GM11168 (cell line): ENCODE data around the gene CDH12.
"Not testable (repeated sequence)": the region's sequence is repeated elsewhere in the genome, so short reads cannot be mapped to it uniquely, and the experiment has no call there.

Source experiments
- in situ Hi-C: fragments of 300-500 bp; cut with MboI; formaldehyde crosslinking; loops from one replicate; pipeline ENCODE4 v1.12.0; 2022; ENCODE audit warnings: low sequenced_read_pairs; ENCODE audit not compliant: unreplicated experiment

The CDH12 gene

DNA sequence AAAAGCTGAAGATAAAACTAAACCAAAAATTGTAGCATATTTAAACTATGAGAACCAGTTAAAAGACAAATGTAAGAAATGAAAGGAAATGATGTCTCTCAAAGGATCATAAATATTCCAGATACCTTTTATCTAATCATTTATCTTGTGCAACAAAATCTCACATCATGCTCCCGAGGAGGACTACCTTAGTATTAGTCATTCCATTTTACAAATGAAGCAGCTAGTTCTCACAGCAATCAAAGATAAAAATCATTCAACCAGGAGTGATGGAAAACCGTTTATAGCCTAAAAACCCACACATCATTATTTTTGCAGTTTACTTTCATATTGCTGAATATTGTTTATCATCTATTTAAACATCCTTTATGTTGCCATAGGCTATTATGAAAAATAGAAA, 190.0 kb downstream of the CDH12 start:
- in situ Hi-C loops = no loop called here

DNA sequence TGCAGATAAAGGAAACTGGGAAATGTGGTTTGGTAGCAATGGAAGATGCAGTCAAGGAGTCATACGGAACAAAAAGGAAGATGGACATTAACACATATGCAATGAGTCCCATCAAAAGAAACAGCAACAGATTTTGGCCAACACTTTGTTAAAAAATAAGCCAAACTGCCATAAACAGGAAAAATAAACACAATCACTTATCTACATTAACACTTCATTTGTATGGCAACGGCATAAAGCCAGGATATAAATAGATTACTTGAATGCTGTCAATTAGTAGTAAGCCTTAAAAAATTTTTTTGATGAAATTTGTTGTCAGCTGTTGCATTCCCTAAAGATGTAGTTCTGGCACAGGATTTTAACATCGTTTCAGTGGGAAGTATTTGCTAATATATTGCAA, 190.8 kb downstream of the CDH12 start:
- in situ Hi-C loops = no loop called here

DNA sequence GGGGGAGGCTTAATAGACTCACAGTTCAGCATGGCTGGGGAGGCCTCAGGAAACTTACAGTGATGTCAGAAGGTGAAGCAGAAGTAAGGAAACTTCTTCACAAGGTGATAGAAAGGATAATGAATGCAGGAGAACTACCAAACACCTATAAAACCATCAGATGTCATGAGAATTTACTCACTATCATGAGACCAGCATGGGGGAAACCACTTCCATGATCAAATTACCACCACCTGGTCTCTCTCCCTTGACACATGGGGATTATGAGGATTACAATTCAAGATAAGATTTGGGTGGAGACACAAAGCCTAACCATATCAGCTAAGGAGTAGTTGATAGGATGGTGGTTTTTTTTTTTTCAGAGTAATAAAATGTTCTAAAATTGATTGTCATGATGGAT, 201.8 kb downstream of the CDH12 start:
- in situ Hi-C loops = no loop called here

DNA sequence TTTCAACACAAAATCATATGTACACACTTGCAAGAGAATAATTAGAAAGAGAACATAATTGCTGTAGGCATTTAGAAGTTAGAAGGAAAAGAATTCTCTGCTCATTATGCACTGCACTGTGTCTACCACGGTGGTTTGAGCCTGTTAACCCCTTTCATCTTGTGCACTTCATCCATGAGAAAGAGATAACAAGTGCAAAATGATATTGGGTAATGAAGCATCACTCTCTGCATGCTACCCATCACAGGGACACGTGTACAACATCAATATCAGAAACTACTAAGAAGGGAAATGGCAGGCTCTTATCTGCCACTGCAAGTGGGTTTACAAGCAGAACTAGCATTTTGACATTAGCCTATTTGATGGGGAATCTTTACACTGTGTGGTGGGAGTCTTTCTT, 202.6 kb downstream of the CDH12 start:
- in situ Hi-C loops = no loop called here

DNA sequence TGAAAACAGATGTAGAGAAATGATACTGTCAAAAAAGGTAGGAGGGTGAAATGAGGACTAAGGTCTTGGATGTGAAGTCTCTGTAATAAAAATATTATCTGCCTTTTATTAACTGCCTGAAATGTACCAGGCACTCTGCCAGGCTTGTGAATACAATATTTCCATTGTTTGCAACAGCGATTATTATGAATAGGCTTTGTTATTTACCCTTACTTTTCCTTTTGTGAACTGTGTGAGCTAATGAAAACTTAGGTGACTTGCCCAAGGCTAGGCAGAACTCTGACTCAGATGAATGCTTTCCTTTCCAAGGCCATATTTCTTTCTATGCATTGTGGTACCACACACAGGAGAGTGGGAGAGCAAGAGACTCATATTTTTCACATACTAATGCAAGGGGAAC, 204.1 kb downstream of the CDH12 start:
- in situ Hi-C loops = no loop called here

DNA sequence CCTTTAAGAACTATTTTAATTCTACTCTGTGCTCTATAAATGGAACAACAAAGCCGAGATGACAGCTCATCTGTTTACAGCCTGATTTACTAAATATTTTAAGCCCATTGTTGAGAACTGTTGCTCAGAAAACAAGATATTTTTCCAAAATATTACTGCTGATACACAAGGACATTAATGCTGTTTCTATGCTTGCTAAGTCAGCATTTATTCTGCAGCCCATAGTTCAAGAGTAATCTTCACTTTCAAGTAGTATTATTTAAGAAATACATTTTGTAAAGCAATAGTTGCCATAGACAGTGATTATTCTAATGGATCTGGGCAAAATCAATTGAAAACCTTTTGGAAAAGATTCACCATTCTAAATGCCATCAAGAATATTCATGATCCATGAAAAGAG, 208.3 kb downstream of the CDH12 start:
- in situ Hi-C loops = no loop called here

DNA sequence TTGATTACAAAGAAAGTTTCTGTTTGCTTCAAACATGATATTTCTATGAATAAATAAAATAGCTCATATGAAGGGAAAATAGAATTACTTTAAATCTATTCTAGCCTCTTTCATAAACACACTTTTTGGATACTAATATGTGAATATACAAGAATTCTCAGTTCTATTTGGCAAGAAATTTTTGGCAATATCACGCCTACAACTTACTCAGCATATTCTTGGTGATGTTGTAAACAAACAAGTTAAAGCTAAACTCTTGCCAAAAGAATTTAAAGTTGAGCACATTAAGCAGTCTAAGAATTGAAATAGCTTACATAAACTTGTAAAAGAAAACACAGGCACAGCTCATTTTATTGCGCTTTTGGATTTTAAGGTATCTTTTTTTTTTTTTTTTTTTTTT, 209.8 kb downstream of the CDH12 start:
- in situ Hi-C loops = no loop called here

DNA sequence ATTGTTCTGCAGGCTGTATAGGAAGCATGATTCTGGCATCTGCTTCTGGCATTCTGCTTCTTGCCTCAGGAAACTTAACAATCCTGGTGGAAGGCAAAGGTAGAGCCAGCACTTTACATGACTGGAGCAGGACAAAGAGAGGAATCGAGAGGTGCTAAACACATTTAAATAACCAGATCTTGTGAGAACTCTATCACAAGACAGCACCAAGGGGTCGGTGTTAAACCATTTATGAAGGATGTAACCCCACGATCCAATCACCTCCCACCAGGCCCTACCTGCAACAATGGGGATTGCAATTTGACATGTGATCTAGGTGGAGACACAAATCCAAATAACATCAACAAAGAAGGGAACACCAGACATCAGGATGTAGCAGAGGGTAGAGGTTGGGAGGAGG, 221.5 kb downstream of the CDH12 start:
- in situ Hi-C loops = no loop called here

DNA sequence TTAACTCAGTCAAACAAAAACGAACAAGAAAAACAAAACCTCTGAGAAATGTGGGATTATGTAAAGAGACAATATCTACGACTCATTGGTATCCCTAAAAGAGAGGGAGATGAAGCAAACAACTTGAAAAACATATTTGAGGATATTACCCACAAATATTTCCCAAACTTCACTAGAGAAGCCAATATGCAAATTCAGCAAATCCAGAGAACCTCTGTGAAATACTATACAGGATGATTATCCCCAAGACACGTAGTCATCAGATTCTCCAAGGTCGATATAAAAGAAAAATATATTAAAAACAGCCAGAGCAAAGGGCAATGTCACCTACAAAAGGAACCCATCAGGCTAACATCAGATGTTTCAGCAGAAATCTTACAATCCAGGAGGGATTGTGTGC, 226.1 kb downstream of the CDH12 start:
- in situ Hi-C loops = no loop called here

DNA sequence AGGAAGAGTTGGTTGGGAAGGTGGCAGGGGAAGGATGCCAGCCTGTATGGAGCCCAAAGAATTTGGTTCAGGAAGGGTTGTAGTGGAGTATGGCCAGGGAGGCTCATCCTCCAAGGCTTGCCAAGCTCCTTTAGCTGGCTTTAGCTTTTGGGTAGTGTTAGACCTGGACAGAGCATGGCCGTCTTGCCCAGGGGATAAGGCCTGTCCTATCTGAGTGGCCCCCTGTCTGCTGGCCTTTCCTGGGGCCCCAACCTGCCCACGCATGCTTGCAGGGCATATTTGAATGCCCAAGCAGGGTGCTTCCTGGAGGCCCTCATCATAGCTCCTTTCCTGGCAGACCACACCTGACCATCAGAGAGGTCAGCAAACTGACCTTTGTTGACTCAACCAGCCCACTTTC, 227.7 kb downstream of the CDH12 start:
- in situ Hi-C loops = no loop called here

DNA sequence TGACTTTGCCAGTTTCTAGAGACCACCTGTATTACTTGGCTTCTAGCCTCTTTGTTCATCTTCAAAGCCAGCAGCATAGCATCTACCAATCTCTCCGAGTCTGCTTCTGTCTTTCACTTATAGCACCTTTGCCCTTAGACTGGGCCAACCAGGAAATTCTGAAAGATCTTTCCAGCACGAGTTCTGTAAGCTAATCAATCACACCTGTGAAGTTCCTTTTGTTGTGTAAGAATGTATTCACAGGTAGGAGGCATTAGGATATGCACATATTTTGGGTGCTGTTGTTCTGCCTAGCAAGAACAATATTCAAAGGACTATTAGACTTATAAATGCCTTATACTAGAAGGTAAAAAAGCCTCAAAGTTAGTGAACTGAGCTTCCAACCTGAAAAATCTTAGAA, 232.1 kb downstream of the CDH12 start:
- in situ Hi-C loops = no loop called here

DNA sequence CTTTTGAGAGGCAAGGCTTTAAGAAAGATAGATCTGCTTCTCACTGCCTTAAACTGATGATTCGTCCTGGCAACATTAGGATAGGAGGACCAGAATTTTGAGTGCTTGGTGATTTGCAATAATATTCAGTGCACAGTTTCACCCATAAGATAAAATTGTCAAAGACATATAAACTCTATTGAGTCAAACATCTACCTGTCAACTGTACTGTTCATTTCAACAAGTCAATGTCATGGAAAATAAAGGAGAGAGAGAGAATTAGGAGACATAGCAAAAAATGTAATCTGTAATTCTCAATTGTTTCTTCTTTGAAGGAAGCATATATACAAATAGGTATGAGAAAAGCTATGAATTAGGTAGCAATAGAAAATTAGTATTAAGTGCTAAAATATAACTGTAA, 237.2 kb downstream of the CDH12 start:
- in situ Hi-C loops = no loop called here

DNA sequence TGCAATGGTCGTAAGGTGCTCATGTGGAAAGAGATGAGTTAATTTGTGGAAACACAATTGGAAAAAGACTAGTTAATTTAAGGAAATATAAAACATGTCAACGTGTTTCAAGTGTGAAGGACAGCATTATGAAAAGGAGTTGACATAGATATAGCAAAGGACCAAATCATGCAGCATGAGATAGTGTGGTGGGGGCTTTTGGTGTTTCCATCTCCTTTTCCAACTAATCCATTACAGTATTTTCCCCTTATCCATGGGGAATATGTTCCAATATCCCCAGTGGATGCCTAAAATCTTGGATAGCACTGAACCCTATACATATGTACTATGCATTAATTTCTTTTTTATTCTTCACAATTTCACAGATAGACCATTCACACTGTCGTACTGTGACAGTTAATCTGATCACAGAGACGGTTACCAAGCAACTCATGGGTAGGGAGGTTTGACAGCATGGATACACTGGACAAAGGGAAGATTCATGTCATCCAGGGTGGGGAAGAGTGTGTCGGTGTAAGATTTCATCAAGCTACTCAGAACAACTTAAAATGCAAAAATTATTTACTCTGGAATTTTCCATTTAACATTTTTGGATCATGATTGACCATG, 238.6 kb downstream of the CDH12 start:
- in situ Hi-C loops = no loop called here

DNA sequence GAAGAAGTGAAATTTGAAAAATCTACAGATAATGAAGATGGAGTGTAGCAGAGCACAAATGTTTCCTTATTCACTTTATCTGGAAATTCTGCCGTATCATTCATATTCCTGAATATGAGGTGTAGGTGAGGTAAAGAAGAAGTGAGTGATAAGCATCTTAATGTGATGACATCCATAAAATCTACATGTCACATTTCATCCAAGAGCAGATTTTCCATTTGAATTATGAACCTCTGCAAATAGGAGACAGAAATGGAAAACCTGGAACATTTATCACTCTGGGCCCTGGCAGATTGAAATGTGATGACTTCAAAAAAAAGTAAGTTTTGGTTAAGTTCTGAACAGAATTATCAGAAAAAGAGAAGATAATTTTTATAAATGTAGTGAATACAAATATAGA, 240.2 kb downstream of the CDH12 start:
- in situ Hi-C loops = no loop called here

DNA sequence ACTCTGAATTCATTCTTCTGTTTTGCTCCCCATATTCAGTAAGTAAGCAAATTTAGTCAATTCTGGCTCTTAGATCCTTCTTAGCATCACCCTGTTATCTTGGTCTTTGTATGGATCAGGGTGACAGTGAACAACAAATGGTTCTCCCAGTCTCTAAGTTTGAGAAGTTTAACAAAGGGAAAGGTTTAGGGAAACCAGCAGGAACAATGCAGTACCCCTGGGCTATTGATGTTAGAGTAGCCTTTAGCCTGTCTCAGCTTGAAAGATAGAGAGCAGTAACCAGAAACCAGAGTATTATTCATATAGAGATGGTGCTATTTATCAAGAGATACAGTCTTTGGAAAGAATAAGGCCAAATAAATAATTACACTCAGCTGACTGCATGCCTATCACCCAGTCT, 241.8 kb downstream of the CDH12 start:
- in situ Hi-C loops = no loop called here

DNA sequence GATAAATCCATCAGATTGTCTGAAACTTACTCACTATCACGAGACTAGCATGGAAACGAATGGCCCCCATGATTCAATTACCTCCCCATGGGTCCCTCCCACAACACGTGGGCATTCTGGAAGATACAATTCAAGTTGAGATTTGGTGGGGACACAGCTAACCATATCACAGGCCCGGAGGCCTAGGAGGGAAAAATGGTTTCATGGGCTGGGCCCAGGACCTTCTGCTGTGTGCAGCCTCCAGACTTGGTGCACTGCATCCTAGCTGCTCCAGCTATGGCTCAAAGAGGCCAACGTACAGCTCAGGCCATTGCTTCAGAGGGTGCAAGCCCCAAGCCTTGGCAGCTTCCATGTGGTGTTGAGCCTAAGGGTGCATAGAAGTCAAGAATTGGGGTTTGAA, 245.6 kb downstream of the CDH12 start:
- in situ Hi-C loops = not testable (repeated sequence)

DNA sequence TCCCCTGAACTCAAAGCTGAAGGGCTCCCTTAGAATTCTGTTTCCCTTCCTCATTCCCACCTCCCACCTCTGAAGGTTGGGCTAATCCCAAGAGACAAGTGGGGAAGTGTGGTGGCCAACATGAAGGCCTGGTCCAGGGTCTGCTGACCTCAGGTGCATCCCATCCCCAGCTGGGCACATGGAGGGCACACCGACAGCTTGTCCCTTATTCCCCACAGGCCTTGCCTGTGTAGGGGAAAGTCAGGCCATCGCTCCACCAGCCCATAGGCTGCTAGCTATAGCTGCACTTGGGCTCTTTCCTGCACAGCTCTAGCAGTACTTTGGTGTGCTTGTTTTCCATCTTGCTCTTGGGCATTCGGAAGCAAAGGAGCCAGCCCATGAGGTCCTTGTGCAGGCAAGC, 247.7 kb downstream of the CDH12 start:
- in situ Hi-C loops = no loop called here

DNA sequence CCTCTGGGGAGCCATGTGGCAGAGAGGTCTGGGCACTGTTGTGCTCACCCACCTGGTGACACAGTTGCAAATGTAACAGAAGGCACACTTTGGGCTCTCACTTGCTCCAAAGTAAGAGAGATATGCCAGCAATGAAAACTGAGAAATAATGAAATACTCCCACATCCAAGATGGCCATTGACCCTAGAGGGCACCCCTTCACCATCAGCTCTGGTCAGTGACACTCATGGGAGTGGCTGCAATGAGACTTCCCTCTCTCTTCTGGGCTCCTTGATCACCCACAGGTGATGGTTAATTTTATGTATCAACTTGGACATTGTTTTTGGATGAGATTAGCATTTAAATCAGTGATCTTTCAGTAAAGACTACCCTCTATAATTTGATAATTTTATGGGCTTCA, 248.4 kb downstream of the CDH12 start:
- in situ Hi-C loops = no loop called here

DNA sequence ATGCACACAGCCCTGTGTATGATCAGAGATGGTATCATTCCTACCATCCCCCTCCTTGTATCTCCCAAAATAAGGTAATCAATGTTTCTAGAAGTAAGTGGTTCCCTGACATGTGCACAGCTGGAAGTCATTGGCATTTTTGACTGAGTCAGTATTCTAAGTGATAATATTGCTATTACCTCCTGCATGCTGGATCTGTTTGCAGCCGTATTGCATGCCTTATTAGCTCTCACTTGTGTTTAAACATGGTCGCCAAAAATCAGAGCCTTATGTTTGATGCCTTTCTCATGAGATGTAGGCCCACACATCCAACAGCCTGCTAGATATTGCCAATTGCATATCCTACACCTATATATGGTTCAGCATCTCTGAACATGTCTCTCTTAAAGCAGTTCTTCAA, 254.3 kb downstream of the CDH12 start:
- in situ Hi-C loops = no loop called here

DNA sequence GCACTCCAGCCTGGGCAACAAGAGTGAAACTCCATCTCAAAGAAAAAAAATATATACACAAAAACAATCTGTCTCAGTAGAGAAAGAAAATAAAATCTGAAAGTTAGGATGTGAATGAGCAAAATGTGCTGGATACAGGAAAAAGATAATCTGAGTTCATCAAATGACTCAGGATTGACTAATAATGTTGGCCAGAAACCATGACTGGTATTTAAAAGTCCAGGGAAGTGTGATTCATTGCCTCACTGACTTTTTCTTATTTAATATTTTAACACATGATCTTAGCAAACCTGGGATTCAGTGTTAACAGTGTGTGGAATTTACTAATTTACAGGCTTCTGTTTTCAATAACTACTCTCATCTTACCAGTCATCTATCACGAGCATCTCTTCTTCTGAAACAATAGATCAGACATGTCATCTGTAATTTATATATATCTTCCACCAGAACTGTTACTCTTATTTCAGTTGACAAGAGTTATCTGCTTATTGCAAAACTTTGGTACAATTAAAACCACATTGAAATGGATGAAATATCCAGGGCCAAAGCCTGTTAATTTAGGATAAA, 256.7 kb downstream of the CDH12 start:
- in situ Hi-C loops = no loop called here

DNA sequence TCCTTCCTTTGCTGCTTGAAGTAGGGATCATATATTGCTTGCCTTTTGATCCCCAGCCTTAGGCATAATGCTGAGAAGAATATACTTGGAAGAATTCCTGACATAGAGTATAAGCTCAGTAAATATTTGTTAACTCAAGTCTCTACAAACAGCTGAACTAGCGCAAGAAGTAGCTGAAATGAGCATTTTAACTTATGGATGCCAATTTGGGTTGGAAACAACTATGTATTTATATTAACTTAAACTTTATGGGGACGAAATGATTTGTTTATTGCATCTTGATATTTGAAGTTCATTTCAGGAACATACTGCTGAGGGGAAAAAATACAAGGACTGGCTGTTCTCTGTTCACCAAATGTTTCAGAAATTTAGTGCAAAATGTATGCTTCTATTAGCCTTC, 258.7 kb downstream of the CDH12 start:
- in situ Hi-C loops = no loop called here

DNA sequence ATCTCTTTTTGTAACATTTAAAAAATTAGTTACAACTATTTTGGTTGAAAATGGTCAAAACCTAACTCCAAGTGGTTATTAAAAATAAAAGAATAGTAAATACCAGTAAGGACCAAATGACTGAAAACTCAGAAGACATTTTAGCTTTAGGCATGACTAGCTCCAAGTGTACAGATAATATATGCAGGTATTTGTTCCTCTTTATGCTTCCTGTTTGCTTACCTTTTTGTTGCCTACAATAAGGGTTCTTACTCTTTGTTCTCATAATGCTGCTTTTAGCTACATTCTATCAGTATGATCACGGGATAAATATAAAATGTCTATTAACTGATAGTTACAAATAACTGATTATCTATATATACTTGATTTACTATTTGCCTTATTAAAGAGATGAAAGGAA, 259.6 kb downstream of the CDH12 start:
- in situ Hi-C loops = no loop called here

DNA sequence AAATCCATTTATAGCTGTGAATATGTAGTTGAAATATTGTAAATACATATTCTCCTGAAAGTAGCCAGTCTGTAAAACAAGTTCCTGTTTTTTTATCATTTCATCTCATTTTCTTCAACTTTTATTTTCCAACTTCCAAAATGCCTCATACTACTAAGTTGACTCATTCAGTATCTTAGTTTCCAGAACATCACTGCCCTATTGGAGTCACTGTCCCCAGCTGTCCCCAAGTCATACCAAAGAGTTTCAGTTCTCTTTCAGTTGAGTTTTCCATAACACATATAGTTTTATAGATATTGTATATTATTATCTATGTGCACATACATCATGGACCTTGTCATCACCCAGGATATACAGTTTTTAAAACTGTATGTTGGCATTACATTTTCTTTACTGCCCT, 261.7 kb downstream of the CDH12 start:
- in situ Hi-C loops = no loop called here
